ENCODE data around the gene NFE2L3.
"Not testable (repeated sequence)": the region's sequence is repeated elsewhere in the genome, so short reads cannot be mapped to it uniquely, and the experiment has no call there.

NFE2L3 gene

DNA sequence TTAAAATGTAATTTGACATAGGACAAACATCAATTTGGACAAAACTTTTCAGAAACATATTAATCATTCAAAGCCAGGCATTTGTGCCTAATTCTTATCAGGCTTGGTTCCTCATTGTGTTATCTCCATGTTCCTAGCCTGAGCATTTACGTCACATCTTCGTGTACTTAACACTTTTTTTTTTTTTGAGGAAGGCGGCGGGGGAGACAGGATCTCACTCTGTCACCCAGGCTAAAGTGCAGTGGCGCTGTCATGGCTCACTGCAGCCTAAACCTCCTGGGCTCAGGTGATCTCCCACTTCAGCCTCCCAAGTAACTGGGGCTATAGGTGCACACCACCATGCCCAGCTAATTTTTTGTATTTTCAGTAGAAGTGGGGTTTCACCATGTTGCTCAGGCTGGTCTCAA, 28.8 kb downstream of the NFE2L3 start:
- H3K27me3 ChIP-seq (ENCODE audit: insufficient read depth, insufficient read length): no peaks in the 10 kb centered on the region
- H3K36me3 ChIP-seq (ENCODE audit: insufficient read depth, insufficient read length, low read length): peaks cover 21% of the 10 kb centered on the region
- H3K9me3 ChIP-seq (ENCODE audit: insufficient read depth, low read length): no peaks in the 10 kb centered on the region; the same call in 1 of the 2 replicates
- no peak for TF ChIP-seq ZNF274 (IDR thresholded peaks at IDR 0.05; ENCODE audit: low read depth, low read length)
- TF ChIP-seq SUZ12 (IDR thresholded peaks at IDR 0.05; ENCODE audit: extremely low read depth, insufficient read depth, insufficient read length): no peak
- TF ChIP-seq YY1 (IDR thresholded peaks at IDR 0.05; ENCODE audit: insufficient read depth, insufficient read length): no peak
- DNase-seq (ENCODE audit: low read depth, low spot score): no peak
- no peaks in the 10 kb centered on the region for H3K4me1 ChIP-seq (ENCODE audit: insufficient read depth, insufficient read length)
- no peak overlapping the region for H3K9ac ChIP-seq (ENCODE audit: insufficient read length, low read depth)
- H3K4me3 ChIP-seq (ENCODE audit: insufficient read length, low read depth): no peak overlapping the region

DNA sequence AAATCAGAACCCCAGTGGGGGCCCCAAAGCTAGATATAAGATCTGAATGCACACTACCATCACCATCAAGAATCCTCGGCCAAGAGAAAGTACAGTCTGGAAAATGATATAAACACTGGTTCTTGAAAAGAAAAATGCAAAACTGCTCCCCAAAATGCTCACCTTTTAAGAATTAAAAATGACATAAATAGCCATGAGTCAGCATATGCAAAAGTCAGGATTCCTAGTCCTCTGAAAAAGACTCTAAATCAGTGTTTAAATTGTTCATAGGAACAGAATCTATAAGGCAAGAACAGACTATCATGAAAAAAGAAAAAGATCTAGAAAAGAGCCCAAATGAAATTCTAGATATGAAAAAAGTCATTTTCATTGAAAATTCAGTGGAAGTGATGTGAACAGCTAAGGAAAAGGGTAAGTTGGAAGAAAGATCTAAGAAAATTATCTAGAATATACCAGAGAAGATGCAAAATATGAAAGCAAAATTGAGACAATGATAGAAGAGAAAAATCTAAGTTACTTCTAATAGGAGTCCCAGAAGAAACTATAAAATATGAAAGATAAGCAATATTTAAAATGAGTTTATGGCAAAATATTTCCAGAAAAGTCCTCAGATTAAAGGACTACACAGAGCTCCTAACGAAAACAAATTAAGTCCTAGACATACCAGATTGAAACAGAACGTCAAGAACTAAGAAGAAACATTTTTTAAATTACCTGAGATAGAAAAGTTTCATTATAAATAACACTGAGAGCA, 29.7 kb downstream of the NFE2L3 start:
- Histone ChIP-seq H3K36me3 (ENCODE audit: insufficient read depth, insufficient read length, low read length) (peaks cover 25% of the 10 kb centered on the region), H3K4me3 (ENCODE audit: insufficient read length, low read depth) (no peak overlapping the region), H3K9me3 (ENCODE audit: insufficient read depth, low read length) (no peaks in the 10 kb centered on the region; the same call in 1 of the 2 replicates), H3K4me1 (ENCODE audit: insufficient read depth, insufficient read length) (no peaks in the 10 kb centered on the region), H3K27me3 (ENCODE audit: insufficient read depth, insufficient read length) (no peaks in the 10 kb centered on the region), H3K9ac (ENCODE audit: insufficient read length, low read depth) (no peak overlapping the region)
- no peak for TF ChIP-seq ZNF274 (IDR thresholded peaks at IDR 0.05; ENCODE audit: low read depth, low read length)
- TF ChIP-seq YY1 (IDR thresholded peaks at IDR 0.05; ENCODE audit: insufficient read depth, insufficient read length): no peak
- TF ChIP-seq SUZ12 (IDR thresholded peaks at IDR 0.05; ENCODE audit: extremely low read depth, insufficient read depth, insufficient read length): no peak
- no peak for DNase-seq (ENCODE audit: low read depth, low spot score)

DNA sequence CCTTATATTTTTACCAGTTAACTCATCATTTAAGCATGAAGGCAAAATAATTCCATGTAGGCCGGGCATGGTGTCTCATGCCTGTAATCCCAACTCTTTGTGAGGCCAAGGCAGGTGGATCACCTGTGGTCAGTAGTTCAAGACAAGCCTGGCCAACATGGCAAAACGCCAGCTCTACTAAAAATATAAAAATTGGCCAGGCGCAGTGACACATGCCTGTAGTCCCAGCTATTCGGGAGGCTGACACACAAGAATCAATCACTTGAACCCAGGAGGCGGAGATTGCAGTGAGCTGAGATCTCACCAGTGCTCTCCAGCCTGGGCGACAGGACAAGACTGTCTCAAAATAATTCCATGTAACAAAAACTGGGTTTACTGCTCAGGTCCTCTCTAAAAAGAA, 30.3 kb downstream of the NFE2L3 start:
- Histone ChIP-seq H3K27me3 (ENCODE audit: insufficient read depth, insufficient read length) (no peaks in the 10 kb centered on the region), H3K4me1 (ENCODE audit: insufficient read depth, insufficient read length) (no peaks in the 10 kb centered on the region), H3K9ac (ENCODE audit: insufficient read length, low read depth) (no peak overlapping the region), H3K4me3 (ENCODE audit: insufficient read length, low read depth) (no peak overlapping the region), H3K9me3 (ENCODE audit: insufficient read depth, low read length) (no peaks in the 10 kb centered on the region; the same call in 1 of the 2 replicates), H3K36me3 (ENCODE audit: insufficient read depth, insufficient read length, low read length) (peaks cover 32% of the 10 kb centered on the region)
- TF ChIP-seq SUZ12 (IDR thresholded peaks at IDR 0.05; ENCODE audit: extremely low read depth, insufficient read depth, insufficient read length) (no peak), YY1 (IDR thresholded peaks at IDR 0.05; ENCODE audit: insufficient read depth, insufficient read length) (no peak), ZNF274 (IDR thresholded peaks at IDR 0.05; ENCODE audit: low read depth, low read length) (no peak)
- no peak for DNase-seq (ENCODE audit: low read depth, low spot score)

DNA sequence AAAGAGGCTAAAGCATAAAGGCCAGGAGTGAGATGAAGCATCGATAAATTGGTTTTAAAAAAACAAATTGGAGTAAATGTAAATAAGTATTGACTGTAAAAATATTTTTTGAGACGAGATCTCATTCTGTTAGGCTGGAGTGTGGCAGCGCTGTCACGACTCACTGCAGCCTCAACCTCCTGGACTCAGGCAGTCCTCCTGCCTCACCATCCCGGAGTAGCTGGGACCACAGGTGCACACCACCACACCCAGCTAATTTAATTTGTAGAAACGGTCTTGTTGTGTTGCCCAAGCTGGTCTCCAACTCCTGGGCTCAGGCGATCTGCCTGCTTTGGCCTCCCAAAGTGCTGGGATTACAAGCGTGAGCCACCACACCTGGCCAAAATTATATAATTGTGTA, 30.7 kb downstream of the NFE2L3 start:
- H3K36me3 ChIP-seq (ENCODE audit: insufficient read depth, insufficient read length, low read length): peaks cover 36% of the 10 kb centered on the region
- no peak overlapping the region for H3K9ac ChIP-seq (ENCODE audit: insufficient read length, low read depth)
- no peaks in the 10 kb centered on the region for H3K9me3 ChIP-seq (ENCODE audit: insufficient read depth, low read length)
- no peak overlapping the region for H3K4me3 ChIP-seq (ENCODE audit: insufficient read length, low read depth)
- no peaks in the 10 kb centered on the region for H3K4me1 ChIP-seq (ENCODE audit: insufficient read depth, insufficient read length)
- no peaks in the 10 kb centered on the region for H3K27me3 ChIP-seq (ENCODE audit: insufficient read depth, insufficient read length)
- TF ChIP-seq YY1 (IDR thresholded peaks at IDR 0.05; ENCODE audit: insufficient read depth, insufficient read length) (no peak), ZNF274 (IDR thresholded peaks at IDR 0.05; ENCODE audit: low read depth, low read length) (no peak), SUZ12 (IDR thresholded peaks at IDR 0.05; ENCODE audit: extremely low read depth, insufficient read depth, insufficient read length) (no peak)
- no peak for DNase-seq (ENCODE audit: low read depth, low spot score)

DNA sequence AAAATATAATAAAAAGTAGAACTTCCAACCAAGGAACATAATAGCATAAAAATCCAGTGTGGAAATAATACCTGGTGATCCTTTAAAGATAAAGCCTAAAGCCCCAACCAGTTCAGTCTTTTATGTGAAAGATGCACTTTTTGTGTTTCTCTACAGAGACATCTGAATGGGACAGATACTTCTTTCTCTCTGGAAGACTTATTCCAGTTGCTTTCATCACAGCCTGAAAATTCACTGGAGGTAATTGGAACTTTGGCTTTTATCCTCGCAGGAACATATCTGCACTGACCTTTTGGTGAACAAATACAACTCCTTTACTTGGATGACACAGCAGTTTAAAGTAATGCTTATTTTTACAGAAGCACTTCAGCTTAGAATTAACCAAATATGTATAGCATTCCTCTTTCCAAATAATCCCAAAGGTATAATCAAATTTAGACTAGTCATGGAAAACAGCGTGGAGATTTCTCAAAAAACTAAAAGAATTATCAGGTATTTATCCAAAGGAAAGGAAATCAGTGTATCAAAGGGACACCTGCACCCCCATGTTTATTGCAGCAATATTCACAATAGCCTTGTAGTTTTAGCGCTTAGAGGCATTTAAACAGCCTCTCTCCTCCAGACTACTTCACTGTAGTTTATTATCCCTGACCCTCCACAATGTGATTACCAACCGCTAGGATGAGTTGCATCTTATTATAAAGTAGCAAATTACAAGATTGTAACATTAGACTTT, 31.7 kb downstream of the NFE2L3 start:
- H3K36me3 ChIP-seq (ENCODE audit: insufficient read depth, insufficient read length, low read length): peaks cover 41% of the 10 kb centered on the region

DNA sequence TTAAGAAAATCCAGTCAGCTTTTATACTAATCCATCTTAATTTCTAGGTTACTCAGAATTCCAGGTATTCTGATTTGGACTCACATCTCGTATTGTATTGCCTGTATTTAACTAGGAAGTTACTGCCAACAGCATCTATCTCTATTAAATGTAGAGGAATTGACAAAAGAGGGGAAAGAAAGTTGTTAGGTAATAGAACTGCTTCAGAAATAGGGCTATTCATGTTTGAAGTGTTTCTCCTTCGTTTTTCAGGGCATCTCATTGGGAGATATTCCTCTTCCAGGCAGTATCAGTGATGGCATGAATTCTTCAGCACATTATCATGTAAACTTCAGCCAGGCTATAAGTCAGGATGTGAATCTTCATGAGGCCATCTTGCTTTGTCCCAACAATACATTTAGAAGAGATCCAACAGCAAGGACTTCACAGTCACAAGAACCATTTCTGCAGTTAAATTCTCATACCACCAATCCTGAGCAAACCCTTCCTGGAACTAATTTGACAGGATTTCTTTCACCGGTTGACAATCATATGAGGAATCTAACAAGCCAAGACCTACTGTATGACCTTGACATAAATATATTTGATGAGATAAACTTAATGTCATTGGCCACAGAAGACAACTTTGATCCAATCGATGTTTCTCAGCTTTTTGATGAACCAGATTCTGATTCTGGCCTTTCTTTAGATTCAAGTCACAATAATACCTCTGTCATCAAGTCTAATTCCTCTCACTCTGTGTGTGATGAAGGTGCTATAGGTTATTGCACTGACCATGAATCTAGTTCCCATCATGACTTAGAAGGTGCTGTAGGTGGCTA, 32.5 kb downstream of the NFE2L3 start:
- not testable (repeated sequence) for H3K4me1 ChIP-seq (ENCODE audit: insufficient read depth, insufficient read length); H3K9me3 ChIP-seq (ENCODE audit: insufficient read depth, low read length); H3K4me3 ChIP-seq (ENCODE audit: insufficient read length, low read depth); H3K27me3 ChIP-seq (ENCODE audit: insufficient read depth, insufficient read length); H3K9ac ChIP-seq (ENCODE audit: insufficient read length, low read depth); DNase-seq (ENCODE audit: low read depth, low spot score)
- H3K36me3 ChIP-seq (ENCODE audit: insufficient read depth, insufficient read length, low read length): peaks cover 43% of the 10 kb centered on the region

More for the DNA sequence above, 31.7 kb downstream of the NFE2L3 start:
- Histone ChIP-seq H3K4me1 (ENCODE audit: insufficient read depth, insufficient read length) (no peaks in the 10 kb centered on the region), H3K9me3 (ENCODE audit: insufficient read depth, low read length) (no peaks in the 10 kb centered on the region), H3K27me3 (ENCODE audit: insufficient read depth, insufficient read length) (no peaks in the 10 kb centered on the region), H3K9ac (ENCODE audit: insufficient read length, low read depth) (no peak overlapping the region), H3K4me3 (ENCODE audit: insufficient read length, low read depth) (no peak overlapping the region)
- TF ChIP-seq YY1 (IDR thresholded peaks at IDR 0.05; ENCODE audit: insufficient read depth, insufficient read length) (no peak), ZNF274 (IDR thresholded peaks at IDR 0.05; ENCODE audit: low read depth, low read length) (no peak), SUZ12 (IDR thresholded peaks at IDR 0.05; ENCODE audit: extremely low read depth, insufficient read depth, insufficient read length) (no peak)
- no peak for DNase-seq (ENCODE audit: low read depth, low spot score)

Data from NT2/D1 (cell line).